ENCODE measurements around the gene HYDIN. TPM values are rescaled to one million over a fixed set of nuclear protein-coding genes. Genes with fewer than 3 reads are reported as not detected.
A peak's percentile ranks its signal among the peaks of the same experiment; 100 is the strongest.

Gene HYDIN
- total RNA-seq, 1 experiment from 2014 or later: not detected

DNA sequence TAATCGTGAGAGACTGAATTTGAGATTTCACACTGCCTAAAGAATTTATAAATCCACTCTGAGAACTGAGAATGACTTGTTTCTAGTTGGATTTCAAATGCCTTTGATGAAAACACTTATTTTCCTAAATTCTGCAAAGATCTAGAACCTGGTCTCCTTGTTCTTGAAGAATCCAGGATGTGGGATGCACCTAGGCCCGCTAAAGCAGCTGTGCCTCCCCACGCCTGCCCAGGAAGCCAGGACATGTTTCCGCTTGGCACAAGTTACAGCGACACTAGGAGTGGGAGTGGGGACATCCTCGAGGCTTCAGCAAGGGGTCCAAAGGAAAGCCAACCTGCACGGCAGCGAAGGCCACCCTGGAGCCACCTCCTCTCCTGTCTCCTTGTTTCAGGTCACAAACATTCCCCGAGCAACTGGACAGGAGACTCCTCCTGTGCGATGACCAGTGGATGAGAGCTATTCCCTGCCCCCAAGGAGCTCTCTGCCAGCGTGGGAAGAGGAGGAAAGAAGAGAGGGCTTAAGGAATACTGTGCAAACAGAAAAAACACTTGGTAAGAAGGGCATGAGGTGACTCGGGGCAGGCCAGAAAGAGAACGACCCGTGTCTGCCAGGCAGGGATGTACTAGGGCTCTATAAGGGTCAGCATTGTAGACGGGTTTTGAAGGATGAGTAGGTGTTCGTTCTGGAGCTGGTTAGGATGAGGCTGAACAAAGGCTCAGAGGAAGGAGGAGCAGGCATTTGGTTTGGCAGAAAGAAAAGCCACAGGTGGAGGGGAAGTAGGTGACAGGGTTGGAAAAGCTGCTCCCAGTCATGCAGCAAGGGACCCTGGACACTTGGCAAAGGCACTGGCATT lies 440.7 kb downstream of the HYDIN start:
- H3K4me1 ChIP-seq (ENCODE audit: control insufficient read depth in 1 of 2, insufficient read depth in 2 of 2, low read length in 2 of 2): no peaks in the 10 kb centered on the region
- peaks cover 4% of the 10 kb centered on the region; the same call in 1 of the 2 replicates for H4K20me1 ChIP-seq (ENCODE audit: insufficient read depth)
- H3K4me3 ChIP-seq (replicated peaks in 1 of 2; ENCODE audit: low read depth in 1 of 2, low read length in 2 of 2): no peak overlapping the region
- no peaks in the 10 kb centered on the region for H3K27me3 ChIP-seq (ENCODE audit: insufficient read depth, low read length)
- peaks cover 8 to 9% of the 10 kb centered on the region in 2 experiments; a peak in 3 of 4 replicates for H3K36me3 ChIP-seq (ENCODE audit: control insufficient read depth in 1 of 2, insufficient read depth in 2 of 2, low read length in 2 of 2)
- ATAC-seq (peak; percentile 24; the same call in 1 of the 2 replicates), DNase-seq (ENCODE audit: low read depth, low spot score) (no peak)
- no peak overlapping the region for H3K4me2 ChIP-seq (ENCODE audit: low read length)
- POLR2A ChIA-PET: no interaction called here
- H3K9me3 ChIP-seq (ENCODE audit: control insufficient read depth in 1 of 2, insufficient read depth in 1 of 2, low read depth in 1 of 2, low read length in 2 of 2): no peaks in the 10 kb centered on the region
- TF ChIP-seq EZH2phosphoT487 (IDR thresholded peaks at IDR 0.05; ENCODE audit: borderline replicate concordance): no peak
- TF ChIP-seq MAX (IDR thresholded peaks at IDR 0.05): no peak
- no peak for TF ChIP-seq JUND (IDR thresholded peaks at IDR 0.05)
- TF ChIP-seq EZH2 (IDR thresholded peaks at IDR 0.05): no peak
- no peaks in the 10 kb centered on the region for H3K9me2 ChIP-seq (ENCODE audit: insufficient read depth)
- CTCF ChIA-PET: no interaction called here
- H3K9ac ChIP-seq (ENCODE audit: low read length): no peak overlapping the region
- H2AFZ ChIP-seq (ENCODE audit: low read depth, low read length, poor library complexity, severe bottlenecking): no peak overlapping the region
- no peak overlapping the region for H3K27ac ChIP-seq (ENCODE audit: low read depth, low read length)
- H3K79me2 ChIP-seq (ENCODE audit: insufficient read depth, low read length): peaks cover 53% of the 10 kb centered on the region
- intact Hi-C loops (cut with micrococcal nuclease): no loop called here
- BruUV-seq (replicated peaks): no TSS peak
- RAD21 ChIA-PET (ENCODE audit: low non-redundant PET in 1 of 2, low total read pairs in 2 of 2, uncharacterized antibody in 2 of 2, unreplicated experiment in 2 of 2): no interaction called here

DNA sequence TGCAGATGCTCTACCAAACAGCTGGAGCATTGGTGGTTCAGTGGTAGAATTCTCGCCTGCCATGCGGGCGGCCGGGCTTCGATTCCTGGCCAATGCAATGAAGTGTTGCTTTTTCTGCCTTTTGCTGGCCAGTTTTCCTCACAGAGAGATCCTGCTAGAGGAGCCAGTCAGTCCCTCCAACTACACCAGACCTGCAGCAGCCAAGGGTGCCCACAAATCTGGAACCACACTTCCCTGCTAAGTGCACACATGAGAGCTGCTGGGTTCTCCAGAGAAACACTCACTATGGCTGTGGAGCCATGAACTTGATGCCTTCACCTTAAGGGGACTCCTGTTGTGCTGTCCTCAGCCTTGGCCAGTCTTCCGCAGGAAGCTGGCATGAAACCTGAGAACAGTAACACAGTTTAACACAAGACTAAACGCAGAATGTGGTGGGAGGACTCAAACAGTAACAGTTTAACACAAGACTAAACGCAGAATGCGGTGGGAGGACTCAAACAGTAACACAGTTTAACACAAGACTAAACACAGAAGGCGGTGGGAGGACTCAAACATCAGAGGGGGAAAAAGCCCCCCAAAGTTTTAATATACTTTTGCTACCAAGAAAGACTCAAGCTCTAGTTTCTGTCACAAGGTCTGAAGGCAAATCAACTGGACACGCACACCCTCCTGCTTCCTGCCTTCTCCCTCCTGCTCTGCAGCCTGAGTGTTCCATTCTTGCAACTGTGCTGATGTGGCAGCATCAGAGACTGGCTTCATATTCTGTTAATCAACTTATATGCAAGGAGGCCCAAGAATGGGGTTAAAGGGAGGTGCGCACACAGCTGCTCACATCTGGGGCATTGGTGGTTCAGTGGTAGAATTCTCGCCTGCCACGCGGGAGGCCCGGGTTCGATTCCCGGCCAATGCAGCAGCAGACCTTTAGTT lies 441.6 kb downstream of the HYDIN start:
- ChIA-PET CTCF (no interaction called here), POLR2A (no interaction called here), RAD21 (ENCODE audit: low non-redundant PET in 1 of 2, low total read pairs in 2 of 2, uncharacterized antibody in 2 of 2, unreplicated experiment in 2 of 2) (no interaction called here)
- intact Hi-C loops (cut with micrococcal nuclease): no loop called here
- Histone ChIP-seq H3K4me2 (ENCODE audit: low read length) (no peak overlapping the region), H3K9me3 (ENCODE audit: control insufficient read depth in 1 of 2, insufficient read depth in 1 of 2, low read depth in 1 of 2, low read length in 2 of 2) (no peaks in the 10 kb centered on the region), H4K20me1 (ENCODE audit: insufficient read depth) (peaks cover 4% of the 10 kb centered on the region; the same call in 1 of the 2 replicates), H2AFZ (ENCODE audit: low read depth, low read length, poor library complexity, severe bottlenecking) (no peak overlapping the region), H3K79me2 (ENCODE audit: insufficient read depth, low read length) (peaks cover 44% of the 10 kb centered on the region), H3K27me3 (ENCODE audit: insufficient read depth, low read length) (no peaks in the 10 kb centered on the region), H3K9ac (ENCODE audit: low read length) (no peak overlapping the region), H3K4me1 (ENCODE audit: control insufficient read depth in 1 of 2, insufficient read depth in 2 of 2, low read length in 2 of 2) (no peaks in the 10 kb centered on the region), H3K36me3 (ENCODE audit: control insufficient read depth in 1 of 2, insufficient read depth in 2 of 2, low read length in 2 of 2) (peaks cover 8 to 12% of the 10 kb centered on the region in 2 experiments; a peak in 3 of 4 replicates), H3K4me3 (replicated peaks in 1 of 2; ENCODE audit: low read depth in 1 of 2, low read length in 2 of 2) (no peak overlapping the region), H3K9me2 (ENCODE audit: insufficient read depth) (no peaks in the 10 kb centered on the region), H3K27ac (ENCODE audit: low read depth, low read length) (no peak overlapping the region)
- ATAC-seq (peak; percentile 62; the same call in 1 of the 2 replicates), DNase-seq (ENCODE audit: low read depth, low spot score) (no peak)
- no TSS peak for BruUV-seq (replicated peaks)
- no peak for TF ChIP-seq CBX3 (IDR thresholded peaks at IDR 0.05; ENCODE audit: low read depth)
- TF ChIP-seq, protein P1, sequence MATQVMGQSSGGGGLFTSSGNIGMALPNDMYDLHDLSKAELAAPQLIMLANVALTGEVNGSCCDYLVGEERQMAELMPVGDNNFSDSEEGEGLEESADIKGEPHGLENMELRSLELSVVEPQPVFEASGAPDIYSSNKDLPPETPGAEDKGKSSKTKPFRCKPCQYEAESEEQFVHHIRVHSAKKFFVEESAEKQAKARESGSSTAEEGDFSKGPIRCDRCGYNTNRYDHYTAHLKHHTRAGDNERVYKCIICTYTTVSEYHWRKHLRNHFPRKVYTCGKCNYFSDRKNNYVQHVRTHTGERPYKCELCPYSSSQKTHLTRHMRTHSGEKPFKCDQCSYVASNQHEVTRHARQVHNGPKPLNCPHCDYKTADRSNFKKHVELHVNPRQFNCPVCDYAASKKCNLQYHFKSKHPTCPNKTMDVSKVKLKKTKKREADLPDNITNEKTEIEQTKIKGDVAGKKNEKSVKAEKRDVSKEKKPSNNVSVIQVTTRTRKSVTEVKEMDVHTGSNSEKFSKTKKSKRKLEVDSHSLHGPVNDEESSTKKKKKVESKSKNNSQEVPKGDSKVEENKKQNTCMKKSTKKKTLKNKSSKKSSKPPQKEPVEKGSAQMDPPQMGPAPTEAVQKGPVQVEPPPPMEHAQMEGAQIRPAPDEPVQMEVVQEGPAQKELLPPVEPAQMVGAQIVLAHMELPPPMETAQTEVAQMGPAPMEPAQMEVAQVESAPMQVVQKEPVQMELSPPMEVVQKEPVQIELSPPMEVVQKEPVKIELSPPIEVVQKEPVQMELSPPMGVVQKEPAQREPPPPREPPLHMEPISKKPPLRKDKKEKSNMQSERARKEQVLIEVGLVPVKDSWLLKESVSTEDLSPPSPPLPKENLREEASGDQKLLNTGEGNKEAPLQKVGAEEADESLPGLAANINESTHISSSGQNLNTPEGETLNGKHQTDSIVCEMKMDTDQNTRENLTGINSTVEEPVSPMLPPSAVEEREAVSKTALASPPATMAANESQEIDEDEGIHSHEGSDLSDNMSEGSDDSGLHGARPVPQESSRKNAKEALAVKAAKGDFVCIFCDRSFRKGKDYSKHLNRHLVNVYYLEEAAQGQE (IDR thresholded peaks at IDR 0.05; ENCODE audit: low read depth): no peak
- TF ChIP-seq ZFX (IDR thresholded peaks at IDR 0.05): no peak
- TF ChIP-seq, protein P2, sequence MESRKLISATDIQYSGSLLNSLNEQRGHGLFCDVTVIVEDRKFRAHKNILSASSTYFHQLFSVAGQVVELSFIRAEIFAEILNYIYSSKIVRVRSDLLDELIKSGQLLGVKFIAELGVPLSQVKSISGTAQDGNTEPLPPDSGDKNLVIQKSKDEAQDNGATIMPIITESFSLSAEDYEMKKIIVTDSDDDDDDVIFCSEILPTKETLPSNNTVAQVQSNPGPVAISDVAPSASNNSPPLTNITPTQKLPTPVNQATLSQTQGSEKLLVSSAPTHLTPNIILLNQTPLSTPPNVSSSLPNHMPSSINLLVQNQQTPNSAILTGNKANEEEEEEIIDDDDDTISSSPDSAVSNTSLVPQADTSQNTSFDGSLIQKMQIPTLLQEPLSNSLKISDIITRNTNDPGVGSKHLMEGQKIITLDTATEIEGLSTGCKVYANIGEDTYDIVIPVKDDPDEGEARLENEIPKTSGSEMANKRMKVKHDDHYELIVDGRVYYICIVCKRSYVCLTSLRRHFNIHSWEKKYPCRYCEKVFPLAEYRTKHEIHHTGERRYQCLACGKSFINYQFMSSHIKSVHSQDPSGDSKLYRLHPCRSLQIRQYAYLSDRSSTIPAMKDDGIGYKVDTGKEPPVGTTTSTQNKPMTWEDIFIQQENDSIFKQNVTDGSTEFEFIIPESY (IDR thresholded peaks at IDR 0.05; ENCODE audit: extremely low read depth, insufficient replicate concordance, low read length): no peak
- TF ChIP-seq CEBPB (IDR thresholded peaks at IDR 0.05; ENCODE audit: low read depth): no peak
